Aorta (tissue), 5 donors: ENCODE measurements around the gene SRA1. TPM values are rescaled to one million over a fixed set of nuclear protein-coding genes. Genes with fewer than 3 reads are reported as not detected.
A peak's percentile ranks its signal among the peaks of the same experiment; 100 is the strongest.

Source experiments
- ATAC-seq: fragments of 200-7000 bp; cut with Tn5 transposase; one replicate; pipeline ENCODE4 v1.9.1; 2022; ENCODE audit warnings: moderate library complexity; ENCODE audit not compliant: low FRiP score
- DNase-seq, 2 donors: peaks; one replicate each; pipeline ENCODE4 v3.0.0-alpha.2; 2020
- H3K27ac ChIP-seq, 2 donors: one replicate each; pipeline ENCODE4 v1.5.1; 2013; ENCODE audit warnings: low read length in 2 of 2, mild to moderate bottlenecking in 2 of 2, moderate library complexity in 2 of 2, control low read depth in 1 of 2, inconsistent platforms in 1 of 2, low read depth in 1 of 2
- H3K27me3 ChIP-seq, 2 donors: one replicate each; pipeline ENCODE4 v1.6.1; 2013; ENCODE audit warnings: control low read depth in 1 of 2, low read length in 1 of 2, mild to moderate bottlenecking in 1 of 2, moderate library complexity in 1 of 2; ENCODE audit not compliant: insufficient read depth in 2 of 2, control insufficient read depth in 1 of 2
- H3K36me3 ChIP-seq, 2 donors: one replicate each; pipeline ENCODE4 v1.6.1; 2013; ENCODE audit warnings: control low read depth in 1 of 2, low read length in 1 of 2, mild to moderate bottlenecking in 1 of 2; ENCODE audit not compliant: insufficient read depth in 2 of 2, control insufficient read depth in 1 of 2
- H3K4me1 ChIP-seq, 2 donors: one replicate each; pipeline ENCODE4 v1.6.1; 2013; ENCODE audit warnings: low read length in 2 of 2, control low read depth in 1 of 2, mild to moderate bottlenecking in 1 of 2, moderate library complexity in 1 of 2; ENCODE audit not compliant: insufficient read depth in 2 of 2, control insufficient read depth in 1 of 2
- H3K4me3 ChIP-seq, 2 donors: one replicate each; pipeline ENCODE4 v1.5.1; 2013; ENCODE audit warnings: low read length in 2 of 2, control low read depth in 1 of 2, mild to moderate bottlenecking in 1 of 2
- H3K9me3 ChIP-seq: one replicate; pipeline ENCODE4 v1.6.1; 2013; ENCODE audit warnings: mild to moderate bottlenecking, low read length; ENCODE audit not compliant: control insufficient read depth
- WGBS, 2 donors: extraction: QIAGEN DNeasy Blood & Tissue Kit; methylation state at CpG; one replicate each; pipeline ENCODE4 v1.1.7; 2013; 5-methylcytosine and 5-hydroxymethylcytosine counted together
- intact Hi-C, 2 donors: fragments of 100-400 bp; cut with DNase I; formaldehyde crosslinking; loops; one replicate each; pipeline versions ENCODE4 v1.14.2 to v1.15.0; 2022
- polyA plus RNA-seq, 2 donors: library from polyadenylated mRNA; stranded (reverse); fragments of 200-250 nt; gene quantifications; one replicate each; pipeline ENCODE4 v1.2.3, GENCODE V29; 2013
- total RNA-seq, 2 donors: library from RNA; stranded (reverse); fragmentation: NEBNext Ultra II Directional; extraction: Animal tissue kit (Norgen Biotek cat#: 25700); gene quantifications; one replicate each; pipeline ENCODE4 v1.2.1, GENCODE V29; 2021
- donor health status: healthy with polysubstance abuse.
- donor health status: Bipolar disorder and iron deficiency.
- donor health status: DM: no; HTN: no; CAD: no.
- donor health status: DM: no; HTN: no; CAD: no.
- donor health status: DM: yes; HTN: yes; CAD: no.

The SRA1 gene
- total and polyA plus RNA-seq, 4 donors = 23.2 to 49.6 (median 28.1) TPM

DNA sequence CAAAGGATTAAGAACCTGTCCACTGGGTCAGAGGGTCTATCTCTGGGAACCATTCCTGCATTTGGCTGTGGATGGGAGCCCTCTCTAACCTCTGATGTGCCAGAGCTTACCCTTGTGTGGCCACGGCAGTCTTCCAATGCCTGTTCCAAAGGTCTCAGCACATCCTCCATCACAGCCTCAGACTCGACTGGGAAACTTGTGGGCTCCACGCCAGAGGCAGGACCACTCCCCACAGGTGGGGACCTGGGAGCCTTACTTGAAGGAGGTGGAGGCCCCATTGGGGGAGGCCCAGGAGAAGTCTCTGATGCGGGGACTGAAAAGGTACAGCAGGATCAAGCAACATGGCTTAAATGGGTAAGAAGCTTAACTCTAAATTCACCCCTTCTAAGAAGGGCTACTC is 5.4 kb downstream of the SRA1 start:
- DNase-seq (no peak), ATAC-seq (no peak)
- Histone ChIP-seq H3K36me3 (peaks cover 0 to 6% of the 10 kb centered on the region in 2 donors), H3K9me3 (no peaks in the 10 kb centered on the region), H3K27me3 (no peaks in the 10 kb centered on the region), H3K4me1 (peaks cover 4% of the 10 kb centered on the region in 2 donors), H3K4me3 (no peak overlapping the region), H3K27ac (no peak overlapping the region)
- intact Hi-C loops = no loop called here
- 83 to 89% methylated on average over 4 of the region's 4 CpGs for WGBS, 2 donors

- H3K4me1 ChIP-seq = peaks cover 0 to 4% of the 10 kb centered on the region in 2 donors
- ATAC-seq = no peak
- DNase-seq = no peak
- no peak overlapping the region for H3K27ac ChIP-seq
- H3K36me3 ChIP-seq = peaks cover 0 to 6% of the 10 kb centered on the region in 2 donors
- intact Hi-C loops = no loop called here
- H3K9me3 ChIP-seq = no peaks in the 10 kb centered on the region
- WGBS, 2 donors = 89 to 91% methylated on average over 11 of the region's 11 CpGs
- H3K4me3 ChIP-seq = no peak overlapping the region
- no peaks in the 10 kb centered on the region for H3K27me3 ChIP-seq
Measured at GRCh38 chr5:140550147-140551079, 6.9 kb downstream of the SRA1 start.

GRCh38 chr5:140549237-140550144 is 7.8 kb downstream of the SRA1 start:
- Histone ChIP-seq H3K27me3 (no peaks in the 10 kb centered on the region), H3K4me3 (no peak overlapping the region), H3K36me3 (peaks cover 0 to 6% of the 10 kb centered on the region in 2 donors), H3K4me1 (peaks cover 0 to 4% of the 10 kb centered on the region in 2 donors), H3K27ac (peak overlapping the region in 1 of 2 donors; percentile 83), H3K9me3 (no peaks in the 10 kb centered on the region)
- intact Hi-C loops = loop anchor here in 1 of 2 donors (5.0 kb wide), 2 partner anchors 88 to 147 kb away; partner anchors contain the start of genes ANKHD1 and TMCO6
- DNase-seq = peak in 1 of 2 donors; percentile 71
- 70 to 82% methylated on average over 3 of the region's 3 CpGs for WGBS, 2 donors
- ATAC-seq = no peak

DNA sequence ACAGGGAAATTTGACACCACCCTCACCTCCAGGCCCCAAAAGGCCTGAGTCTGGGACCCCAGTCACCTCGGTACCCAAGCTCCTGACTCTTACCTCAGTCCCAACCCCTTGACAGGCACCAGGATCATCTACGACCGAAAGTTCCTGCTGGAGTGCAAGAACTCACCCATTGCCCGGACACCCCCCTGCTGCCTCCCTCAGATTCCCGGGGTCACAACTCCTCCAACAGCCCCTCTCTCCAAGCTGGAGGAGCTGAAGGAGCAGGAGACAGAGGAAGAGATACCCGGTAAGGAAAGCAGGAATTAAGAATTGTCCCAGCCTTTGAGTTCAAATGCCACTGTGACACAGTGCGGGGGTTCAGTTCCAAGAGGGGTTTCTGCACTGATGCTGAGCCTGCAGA is 8.5 kb downstream of the SRA1 start:
- Histone ChIP-seq H3K27ac (peak overlapping the region; percentile 23 to 83), H3K27me3 (no peaks in the 10 kb centered on the region), H3K9me3 (no peaks in the 10 kb centered on the region), H3K36me3 (peaks cover 0 to 7% of the 10 kb centered on the region in 2 donors), H3K4me3 (no peak overlapping the region), H3K4me1 (peaks cover 0 to 4% of the 10 kb centered on the region in 2 donors)
- WGBS, 2 donors = 90% methylated on average over 7 of the region's 7 CpGs
- DNase-seq (no peak), ATAC-seq (no peak)
- intact Hi-C loops = loop anchor here in 1 of 2 donors (5.0 kb wide), 2 partner anchors 89 to 146 kb away; partner anchors contain the start of genes ANKHD1 and TMCO6

DNA sequence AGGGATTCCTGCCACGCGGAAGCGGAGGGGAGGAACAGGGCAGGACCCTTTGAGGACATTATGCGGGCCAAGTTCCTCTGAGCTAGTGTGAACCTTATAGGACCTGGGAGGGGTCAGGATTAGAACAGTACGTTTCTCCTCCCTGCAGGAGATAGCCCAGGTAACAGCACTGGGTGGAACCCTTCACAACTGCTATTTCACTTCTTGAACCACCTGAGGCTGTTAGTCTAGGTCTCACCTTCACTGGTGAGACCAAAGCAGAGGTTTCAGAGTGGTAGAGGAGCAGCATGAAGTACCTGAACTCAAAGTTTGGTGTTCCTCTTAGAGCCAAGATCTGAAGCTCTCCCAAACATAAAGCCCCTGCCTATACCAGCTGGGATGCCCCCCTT is 9.0 kb downstream of the SRA1 start:
- no peaks in the 10 kb centered on the region for H3K9me3 ChIP-seq
- DNase-seq (no peak), ATAC-seq (peak; percentile 83)
- 0% methylated on average over 5 of the region's 5 CpGs for WGBS, 2 donors
- intact Hi-C loops = loop anchor here in 1 of 2 donors (5.0 kb wide), 2 partner anchors 89 to 146 kb away; partner anchors contain the start of genes ANKHD1 and TMCO6
- H3K36me3 ChIP-seq = peaks cover 0 to 7% of the 10 kb centered on the region in 2 donors
- H3K4me1 ChIP-seq = peaks cover 0 to 4% of the 10 kb centered on the region in 2 donors
- H3K4me3 ChIP-seq = no peak overlapping the region
- no peaks in the 10 kb centered on the region for H3K27me3 ChIP-seq
- peak overlapping the region; percentile 65 to 83 for H3K27ac ChIP-seq

DNA sequence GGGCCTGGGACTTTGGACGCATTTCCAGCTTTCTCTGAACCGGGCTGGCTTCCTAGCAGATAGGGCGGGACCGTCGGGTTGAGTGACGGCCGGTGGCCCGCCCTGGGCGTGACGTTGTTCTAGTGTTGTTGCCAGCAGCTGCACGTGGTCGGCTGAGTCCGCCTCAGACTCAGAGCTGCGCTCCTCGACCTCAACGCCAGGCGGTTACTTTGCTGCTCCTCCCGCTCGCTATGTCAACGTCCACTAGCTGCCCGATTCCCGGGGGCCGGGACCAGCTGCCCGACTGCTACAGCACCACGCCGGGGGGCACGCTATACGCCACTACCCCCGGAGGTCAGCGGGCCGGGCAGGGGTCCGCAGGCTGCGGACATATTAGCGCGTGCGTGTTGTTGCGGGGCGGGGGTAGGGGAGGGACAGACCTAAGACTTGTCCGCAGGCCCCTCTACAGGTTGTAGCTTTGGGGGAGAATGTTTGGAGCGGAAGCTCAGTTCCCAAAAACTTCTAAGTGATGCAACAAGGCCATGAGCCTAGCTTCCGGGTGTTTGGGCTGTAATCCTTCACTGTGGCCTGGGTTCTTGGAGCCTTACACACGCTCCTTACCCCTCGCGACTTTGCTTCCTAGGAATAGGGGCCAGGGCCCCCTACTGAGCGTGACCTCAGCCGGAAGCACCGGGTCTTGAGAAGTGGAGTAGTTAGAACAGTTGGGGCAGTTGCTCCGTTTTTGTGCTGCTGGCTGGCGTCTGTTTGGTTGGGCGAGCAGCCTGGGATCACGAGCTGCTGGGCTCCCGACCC is 9.6 kb downstream of the SRA1 start, which contains the start of gene EIF4EBP3:
EIF4EBP3 (plus strand) TSS at position 155 of the 792 bp plus-strand sequence; CDS start at position 231, 76 bp downstream.
- Histone ChIP-seq H3K4me1 (peaks cover 0 to 4% of the 10 kb centered on the region in 2 donors), H3K4me3 (peak within 1 kb of the TSS; percentile 14 to 27), H3K27ac (peak within 1 kb of the TSS; percentile 65 to 83), H3K9me3 (no peaks in the 10 kb centered on the region), H3K27me3 (no peaks in the 10 kb centered on the region), H3K36me3 (peaks cover 0 to 7% of the 10 kb centered on the region in 2 donors)
- DNase-seq (peak; percentile 99), ATAC-seq (peak; percentile 98)
- 0 to 1% methylated on average over 51 to 52 of the region's 52 CpGs for WGBS, 2 donors
- intact Hi-C loops = loop anchor here in 1 of 2 donors (1.0 to 5.0 kb wide), 3 partner anchors 14 to 145 kb away; partner anchors contain the start of genes ANKHD1 and TMCO6

DNA sequence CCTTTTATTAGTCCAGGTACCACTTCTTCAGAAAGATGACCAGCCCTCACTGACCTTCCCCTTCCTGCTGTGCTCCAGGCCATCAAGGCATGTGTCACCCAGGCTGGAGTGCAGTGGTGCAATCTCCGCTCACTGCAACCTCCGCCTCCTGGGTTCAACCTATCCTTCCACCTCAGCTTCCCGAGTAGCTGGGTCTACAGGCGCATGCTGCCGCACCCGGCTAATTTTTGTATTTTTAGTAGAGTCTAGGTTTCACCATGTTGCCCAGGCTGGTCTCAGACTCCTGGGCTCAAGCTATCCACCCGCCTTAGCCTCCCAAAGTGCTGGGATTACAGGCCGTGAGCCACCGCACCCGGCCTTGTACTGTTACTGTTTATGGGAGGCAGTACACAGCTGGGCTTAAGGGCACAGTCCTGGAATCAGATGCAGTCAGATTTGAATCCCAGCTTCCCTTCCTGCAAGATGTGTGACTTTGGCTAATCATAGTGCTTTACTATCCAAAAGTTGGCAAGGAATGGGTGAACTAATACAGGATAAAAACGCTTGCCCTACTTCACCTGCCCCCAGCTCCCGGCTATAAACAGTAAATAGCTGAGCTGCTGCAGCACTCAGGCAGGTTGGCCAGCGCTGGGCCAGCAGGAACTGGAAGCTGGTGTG is 10.3 kb downstream of the SRA1 start:
- Histone ChIP-seq H3K27ac (peak overlapping the region in 1 of 2 donors; percentile 64), H3K9me3 (no peaks in the 10 kb centered on the region), H3K4me1 (peaks cover 0 to 4% of the 10 kb centered on the region in 2 donors), H3K27me3 (no peaks in the 10 kb centered on the region), H3K36me3 (peaks cover 0 to 8% of the 10 kb centered on the region in 2 donors), H3K4me3 (no peak overlapping the region)
- DNase-seq = no peak
- intact Hi-C loops = loop anchor here in 1 of 2 donors (1.0 to 5.0 kb wide), 3 partner anchors 14 to 145 kb away; partner anchors contain the start of genes ANKHD1 and TMCO6
- no peak for ATAC-seq
- 36 to 39% methylated on average over 13 of the region's 13 CpGs for WGBS, 2 donors
